DMS153 treated with DMSO at 0.1 percent for 48 hours (cell line): Measurements from ENCODE around the gene GLDC.
"Not testable (repeated sequence)": the region's sequence is repeated elsewhere in the genome, so short reads cannot be mapped to it uniquely, and the experiment has no call there.

Source experiments
- DNase-seq: peaks from one replicate; lab custom pipeline; 2025; ENCODE audit not compliant: unreplicated experiment; lab: John Stamatoyannopoulos, UW

GLDC gene

DNA sequence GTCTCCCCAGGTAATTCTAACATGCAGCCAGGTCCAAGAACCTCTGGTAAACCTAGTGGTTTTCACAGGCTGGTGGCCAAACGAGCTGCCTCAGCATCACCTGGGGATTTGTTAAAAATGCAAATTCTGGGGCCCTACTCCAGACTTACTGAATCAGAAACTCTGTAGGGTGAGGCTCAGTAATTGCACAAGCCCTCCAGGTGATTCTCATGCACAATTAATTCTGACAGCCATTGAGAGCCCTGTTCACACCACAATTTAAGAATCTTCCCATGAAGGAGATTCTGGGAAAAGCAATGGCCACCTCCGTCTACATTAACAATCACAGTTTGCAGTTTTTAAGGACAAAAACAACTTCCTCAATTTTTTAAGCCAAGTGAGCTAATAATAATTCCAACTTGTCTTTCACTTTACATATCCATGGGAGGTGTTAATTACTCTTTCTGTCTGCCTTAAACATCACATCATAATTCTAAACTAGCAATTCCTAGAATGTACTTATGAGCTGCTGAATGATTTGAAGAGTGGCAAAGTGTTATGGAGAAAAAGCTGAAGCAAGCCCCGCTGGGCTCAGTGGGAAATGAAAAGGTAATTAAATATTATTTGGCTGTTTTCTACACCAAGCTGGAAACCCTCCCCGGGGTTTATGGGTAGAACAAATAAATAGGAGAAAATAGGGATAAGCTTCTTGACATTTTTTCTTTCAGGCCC, 70.0 kb downstream of the GLDC start:
- DNase-seq = no peak

DNA sequence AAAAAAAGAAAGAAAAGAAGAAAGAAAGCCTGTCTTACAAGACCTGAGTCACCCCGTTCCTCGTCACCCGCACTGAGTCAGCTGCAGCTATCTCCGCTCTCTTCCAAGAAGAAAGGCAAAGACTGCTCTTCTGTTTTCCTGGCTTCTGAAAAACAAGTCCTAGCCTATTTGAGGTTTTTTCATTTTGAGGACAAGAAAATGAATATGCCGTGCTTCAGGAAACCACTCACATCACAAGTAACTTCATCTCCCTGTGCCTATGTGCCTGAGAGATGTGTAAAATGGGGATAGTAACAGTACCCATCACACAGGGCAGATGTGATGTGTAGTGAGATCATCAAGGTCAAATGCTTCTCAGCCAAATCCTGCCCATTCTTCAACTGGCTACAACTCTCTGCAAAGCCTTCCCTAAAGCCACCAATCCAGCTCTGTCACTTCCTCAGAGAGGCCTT, 78.4 kb downstream of the GLDC start:
- no peak for DNase-seq

DNA sequence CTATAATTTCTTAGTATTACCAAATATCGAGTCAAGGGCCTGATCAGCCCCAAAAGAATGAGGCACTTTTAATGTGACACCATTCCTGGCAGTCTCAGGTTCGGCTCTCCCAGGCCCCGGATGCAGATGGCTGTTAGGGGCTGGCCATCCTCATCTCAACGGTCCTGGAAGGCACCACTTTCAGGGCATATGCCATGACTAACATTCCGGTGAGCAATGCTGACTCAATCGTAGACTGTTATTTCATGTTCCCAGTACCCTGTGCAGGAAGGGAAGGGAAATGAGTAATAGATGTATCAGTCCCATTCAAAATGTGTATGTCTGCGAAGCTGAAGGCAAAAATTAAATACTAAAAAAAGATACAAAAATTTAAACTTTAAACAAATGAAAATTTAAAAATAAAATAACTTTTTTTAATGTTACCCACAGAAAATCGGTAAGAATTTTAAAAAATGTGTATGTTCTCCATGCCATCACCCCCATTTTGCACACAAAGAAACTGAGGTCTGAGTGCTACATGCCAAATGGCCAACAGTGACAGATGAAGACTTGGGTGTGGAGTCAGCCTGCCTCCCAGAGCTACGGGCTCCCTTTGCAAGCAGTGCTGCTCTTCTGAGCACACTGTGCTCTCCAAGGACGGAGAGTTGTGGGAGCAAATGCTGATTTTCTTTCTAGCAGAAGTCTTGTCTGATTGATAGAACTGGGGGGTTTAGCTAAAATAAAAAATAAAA, 79.0 kb downstream of the GLDC start:
- no peak for DNase-seq

DNA sequence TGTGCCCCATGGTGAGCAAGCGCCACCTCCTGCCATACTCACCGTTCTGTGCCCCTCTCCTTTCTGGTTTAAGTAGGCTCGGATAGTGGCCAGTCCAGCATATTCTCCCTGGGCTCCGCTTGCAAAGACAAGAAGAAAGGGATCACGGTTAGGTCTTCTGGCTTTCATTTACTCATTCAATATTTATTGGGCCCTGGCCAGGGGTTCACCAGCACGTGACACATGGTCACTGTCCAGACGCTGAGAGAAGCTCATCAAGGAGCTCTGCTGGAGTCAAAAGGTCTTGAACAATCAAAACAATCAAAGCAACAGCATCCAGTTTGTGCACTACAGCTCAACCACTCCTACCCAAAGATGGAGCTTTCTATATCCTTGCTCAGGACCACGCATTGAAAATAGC, 80.2 kb downstream of the GLDC start:
- no peak for DNase-seq

DNA sequence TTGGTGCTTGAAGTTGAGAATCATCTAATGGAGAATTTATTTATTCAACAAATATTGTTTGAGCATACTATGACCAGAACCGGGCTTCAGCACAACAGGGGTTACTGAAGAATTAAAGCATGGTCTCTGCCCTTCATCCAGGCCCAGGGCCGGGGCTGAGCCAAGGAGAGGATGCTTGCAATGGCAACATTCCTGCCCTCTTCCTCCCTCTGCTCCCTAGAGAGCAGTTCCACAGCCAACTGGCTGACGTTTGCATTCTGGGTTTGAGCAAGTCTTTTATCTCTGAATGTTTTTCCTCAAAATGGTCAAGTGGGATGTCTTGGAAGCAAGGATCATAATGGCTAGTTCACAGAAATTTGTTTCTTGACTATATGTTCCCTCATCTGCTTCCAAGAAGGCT, 80.7 kb downstream of the GLDC start:
- DNase-seq = no peak

DNA sequence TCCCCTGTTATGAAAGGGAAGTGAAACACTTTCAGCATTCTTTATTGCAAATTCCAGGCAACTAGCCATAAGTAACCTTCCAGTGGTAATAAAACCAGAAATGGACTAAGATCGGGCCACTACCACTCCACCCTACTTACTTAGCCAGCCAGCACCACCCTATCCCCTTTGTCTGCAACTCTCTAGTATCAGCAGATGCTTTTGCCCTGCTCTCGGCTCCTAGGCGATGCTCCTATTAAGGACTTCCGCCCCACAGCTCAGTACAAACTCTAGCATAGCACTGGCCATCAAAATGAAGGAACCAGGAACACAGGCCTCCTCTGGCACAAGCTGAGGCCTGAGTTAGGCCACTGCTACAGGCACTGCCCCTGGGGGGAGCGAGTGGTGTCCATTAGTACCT, 81.2 kb downstream of the GLDC start:
- no peak for DNase-seq

DNA sequence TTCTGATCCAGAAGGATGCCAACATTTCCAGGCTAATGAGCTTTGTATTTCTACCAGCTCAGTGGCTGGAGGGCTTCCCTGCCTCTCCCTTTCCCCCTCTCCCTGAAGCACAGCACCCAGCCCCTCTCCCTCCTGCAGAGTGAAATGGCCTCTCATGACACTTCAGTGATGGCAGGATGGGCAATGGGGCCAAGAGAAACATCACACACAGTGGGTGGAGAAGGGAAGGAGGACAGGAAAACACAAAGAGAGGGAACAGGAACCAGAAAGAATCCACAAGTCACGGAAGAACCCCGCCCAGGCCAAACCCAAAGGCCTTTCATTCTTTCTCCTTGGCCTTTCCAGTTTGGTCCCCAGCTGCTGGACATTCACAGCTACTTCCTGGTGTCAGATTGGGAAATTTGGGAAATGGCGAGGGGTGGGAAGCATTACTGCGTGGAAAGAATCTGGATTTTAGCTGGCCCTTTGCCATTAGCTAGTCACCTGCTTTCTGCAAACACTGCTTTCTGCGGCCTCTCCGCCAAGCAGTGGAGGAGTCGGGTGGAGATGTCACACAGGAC, 82.6 kb downstream of the GLDC start:
- DNase-seq = no peak

DNA sequence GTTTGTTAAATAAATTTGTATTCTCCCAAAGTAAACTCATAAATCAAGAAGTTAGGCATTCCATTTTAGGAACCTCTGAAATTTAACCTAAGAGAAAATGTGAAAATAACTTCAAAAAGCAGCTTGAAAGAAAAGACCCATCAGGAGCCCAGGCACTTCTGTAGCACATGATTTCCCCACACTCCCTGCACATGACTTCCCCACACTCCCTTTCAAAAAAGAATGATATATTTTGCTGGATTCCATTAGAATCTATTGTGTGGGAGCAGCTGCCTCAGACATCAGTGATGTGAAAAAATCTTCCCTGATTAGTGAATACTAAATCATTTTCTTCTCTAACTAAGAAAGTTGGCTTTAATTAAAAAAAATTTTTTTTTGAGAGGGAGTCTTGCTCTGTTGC, 83.3 kb downstream of the GLDC start:
- no peak for DNase-seq

DNA sequence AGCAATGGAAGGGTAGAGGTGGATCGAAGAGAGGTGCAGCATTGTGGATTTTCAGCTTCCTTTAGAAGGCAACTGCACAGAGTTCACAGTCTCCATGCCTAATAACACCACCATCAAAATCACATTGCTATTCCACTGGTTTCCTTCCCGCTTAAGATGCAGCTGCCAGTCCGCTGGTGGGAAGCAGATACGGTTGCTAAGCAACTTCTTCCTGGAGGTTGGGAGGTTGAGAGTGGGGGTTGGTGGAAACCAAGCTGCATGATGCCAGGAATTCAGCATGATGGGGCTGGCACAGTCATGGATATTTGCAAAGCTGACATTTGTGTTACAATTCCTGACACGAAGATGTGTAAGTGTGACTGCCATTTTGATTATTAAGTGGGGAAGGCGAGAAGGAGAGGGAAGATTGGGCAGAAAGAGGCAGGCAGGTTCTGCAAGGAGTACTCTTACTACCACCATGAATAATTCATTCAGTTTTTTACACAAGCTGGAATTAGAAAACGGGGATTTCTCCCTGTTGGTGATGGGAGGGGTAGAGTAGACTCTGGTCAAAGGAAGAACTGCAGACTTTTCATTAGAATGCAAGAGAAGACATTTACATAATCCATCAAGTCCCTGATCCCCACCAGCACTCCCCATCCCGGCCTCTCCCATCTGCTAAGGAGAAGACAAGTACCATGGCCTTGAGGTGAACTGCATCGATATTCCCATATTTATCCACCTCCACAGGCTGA, 87.5 kb downstream of the GLDC start:
- peak; percentile 12 for DNase-seq

DNA sequence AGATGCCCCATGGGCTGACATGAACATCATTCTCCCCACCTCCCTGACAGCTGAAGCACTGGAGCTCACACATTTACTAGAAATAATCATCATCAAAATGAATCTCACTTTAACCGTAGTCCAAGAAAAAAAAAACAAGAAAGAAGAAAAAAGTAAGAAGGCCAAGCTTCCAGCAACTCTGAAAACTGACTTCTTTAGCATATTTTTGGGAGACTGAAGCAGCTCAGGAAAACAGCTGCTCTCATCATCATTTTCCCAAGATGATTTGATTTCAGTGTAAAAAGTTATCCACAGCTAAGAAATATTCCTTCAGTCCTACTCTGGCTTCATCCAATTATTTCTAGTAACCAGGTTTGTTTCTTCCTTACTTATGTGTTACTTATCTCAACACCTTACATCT, 91.7 kb downstream of the GLDC start:
- no peak for DNase-seq

DNA sequence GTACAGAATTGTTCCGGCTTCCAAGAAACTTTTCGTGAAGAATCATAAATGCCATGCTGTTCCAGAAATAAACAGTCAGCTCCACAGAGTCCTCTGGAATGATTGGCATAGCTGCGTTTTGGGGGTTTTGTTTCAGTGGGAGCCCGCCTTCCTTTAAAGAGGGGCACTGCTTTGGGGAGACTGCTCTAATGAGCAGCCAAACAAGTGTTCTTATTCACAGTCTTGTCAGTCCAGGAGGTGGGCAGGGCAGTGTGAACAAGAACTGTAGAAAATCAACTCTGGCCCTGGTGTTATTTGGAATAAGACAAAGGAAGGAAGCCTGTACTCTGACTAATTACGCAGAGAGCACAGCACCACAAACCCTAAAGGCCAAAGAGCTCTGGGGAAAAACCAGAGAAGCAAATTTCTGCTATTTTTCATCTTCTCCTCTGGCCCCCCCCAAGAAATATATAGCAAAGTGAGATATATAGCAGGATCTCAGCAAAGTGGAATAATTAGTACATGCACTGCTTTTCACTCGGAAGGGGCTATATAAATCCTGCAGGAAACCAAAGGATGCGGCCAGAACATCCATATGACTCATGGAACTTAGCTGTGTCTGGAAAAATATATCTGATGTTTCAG, 92.9 kb downstream of the GLDC start:
- DNase-seq = no peak

DNA sequence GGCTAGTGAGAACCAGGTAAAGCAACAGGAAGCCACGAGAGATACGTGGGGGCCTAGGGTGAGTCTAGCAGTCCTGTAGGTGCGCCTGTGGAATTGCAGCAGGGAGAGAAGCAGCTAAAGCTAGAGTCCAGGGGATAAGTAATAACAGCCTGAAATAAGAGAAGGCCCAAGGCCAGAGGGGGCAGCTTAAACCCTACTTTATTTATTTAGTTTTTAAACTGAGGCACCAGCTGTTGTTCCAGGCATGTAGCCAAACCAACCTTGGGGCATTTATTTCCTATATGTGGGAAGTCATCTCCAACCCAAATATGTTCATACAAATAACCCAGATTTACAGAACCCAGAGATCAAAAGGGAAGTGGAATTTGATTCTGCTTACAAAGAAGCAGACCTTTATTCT, 93.5 kb downstream of the GLDC start:
- peak; percentile 55 for DNase-seq

DNA sequence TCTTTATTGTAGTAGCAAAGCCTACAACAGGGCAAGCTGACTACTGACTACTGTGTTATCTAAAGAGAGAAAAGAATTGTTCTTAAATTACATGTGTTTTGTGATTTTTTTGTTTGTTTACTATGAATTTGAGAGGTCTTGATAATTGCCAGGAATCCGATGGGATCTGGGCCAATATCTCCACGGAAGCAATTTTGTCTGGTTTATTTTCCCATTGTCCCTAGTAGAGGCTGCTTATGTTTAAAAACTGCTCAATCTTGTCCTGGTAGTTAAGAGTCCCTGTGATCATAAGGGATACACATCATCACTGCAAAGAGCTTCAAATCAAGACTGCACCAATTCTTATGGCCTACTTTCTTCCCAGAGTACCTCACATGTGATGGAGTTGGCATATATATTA, 94.4 kb downstream of the GLDC start:
- DNase-seq = peak; percentile 48

DNA sequence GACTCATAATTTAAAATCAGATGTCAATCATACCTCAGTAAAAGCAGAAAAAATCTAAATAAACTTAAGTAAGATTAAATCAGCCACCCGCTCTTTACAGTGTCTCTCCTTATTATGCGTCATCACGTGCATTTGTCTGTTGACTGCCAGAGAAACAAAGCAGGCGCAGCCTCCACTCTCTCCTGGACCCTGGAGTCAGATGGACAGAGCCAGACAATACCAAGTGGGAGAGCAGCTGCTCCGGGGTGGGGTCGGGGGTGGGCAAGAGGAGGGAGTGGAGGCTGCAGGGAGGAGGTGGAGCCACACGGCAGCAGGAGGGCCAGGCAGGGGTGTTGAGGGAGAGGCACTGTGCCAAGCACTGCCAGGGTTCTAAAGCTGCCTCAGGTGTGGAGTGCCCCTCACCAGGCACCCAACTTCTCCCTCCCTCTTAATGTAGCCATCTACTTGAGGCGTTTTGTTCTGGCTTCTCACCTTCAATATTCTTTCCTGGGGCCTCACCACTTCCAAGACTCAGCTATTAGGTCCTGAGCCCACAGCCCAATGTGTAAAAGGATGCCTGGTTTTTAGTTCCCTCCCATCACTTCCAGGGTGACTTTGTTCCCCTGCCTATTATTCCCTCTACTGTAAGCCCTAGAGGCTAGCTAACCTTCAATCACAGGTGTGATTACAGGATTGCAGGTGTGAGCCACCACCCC, 96.3 kb downstream of the GLDC start:
- peak; percentile 71 for DNase-seq

DNA sequence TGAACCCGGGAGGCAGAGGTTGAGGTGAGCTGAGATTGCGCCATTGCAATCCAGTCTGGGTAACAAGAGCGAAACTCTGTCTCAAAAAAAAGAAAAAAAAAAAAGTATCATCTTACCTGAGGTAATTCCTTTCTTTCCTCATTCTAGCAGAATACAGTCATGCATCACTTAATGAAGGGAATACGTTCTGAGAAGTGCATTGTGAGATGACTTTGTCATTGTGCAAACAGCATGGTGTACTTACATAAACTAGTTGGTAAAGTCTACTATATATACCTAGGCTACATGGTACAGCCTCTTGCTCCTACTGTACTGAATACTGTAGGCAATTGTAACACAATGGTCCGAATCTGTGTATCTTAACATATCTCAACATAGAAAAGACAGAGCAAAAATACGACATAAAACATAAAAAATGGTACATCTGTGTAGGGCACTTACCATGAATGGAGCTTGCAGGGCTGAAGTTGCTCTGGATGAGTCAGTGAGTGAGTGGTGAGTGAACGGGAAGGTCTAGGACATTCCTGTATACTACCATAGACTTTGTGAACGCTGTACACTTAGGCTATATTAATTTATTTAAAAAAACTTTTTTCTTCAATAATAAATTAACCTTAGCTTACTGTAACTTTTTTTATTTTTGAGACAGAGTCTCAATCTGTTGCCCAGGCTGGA, 100.4 kb downstream of the GLDC start:
- no peak for DNase-seq

DNA sequence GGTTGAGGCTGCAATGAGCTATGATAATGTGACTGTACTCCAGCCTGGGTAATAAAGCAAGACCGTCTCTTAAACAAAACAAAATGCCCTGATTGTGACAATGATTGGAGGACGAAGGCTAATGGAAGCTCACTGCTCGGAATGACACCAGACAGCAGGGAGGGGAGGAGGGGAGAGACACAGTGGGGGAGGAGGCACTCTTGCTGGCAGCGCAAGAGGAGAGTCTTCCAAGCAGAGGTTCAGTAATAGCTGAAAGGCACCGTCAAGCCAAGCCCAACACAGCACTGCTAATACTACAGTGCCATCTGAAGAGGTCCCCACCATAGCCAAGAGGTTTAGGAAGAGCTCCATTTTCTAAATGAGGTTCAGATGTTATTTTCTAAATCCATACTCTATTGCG, 102.3 kb downstream of the GLDC start:
- no peak for DNase-seq

DNA sequence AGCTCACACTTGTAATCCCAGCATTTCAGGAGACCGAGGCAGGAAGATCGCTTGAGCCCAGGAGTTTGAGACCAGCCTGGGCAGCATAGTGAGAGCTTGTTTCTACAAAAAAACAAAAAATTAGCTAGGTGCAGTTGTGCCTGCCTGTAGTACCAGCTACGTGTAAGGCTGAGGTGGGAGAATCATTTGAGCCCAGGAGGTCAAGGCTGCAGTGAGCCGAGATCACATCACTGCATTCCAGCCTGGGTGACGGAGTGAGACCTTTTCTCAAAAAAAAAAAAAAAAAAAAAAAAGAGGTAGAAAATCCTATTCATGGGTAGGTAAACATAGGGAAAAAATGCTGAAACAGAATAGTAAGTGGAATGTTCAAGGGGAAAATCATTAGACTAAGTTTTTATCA, 102.9 kb downstream of the GLDC start:
- not testable (repeated sequence) for DNase-seq

DNA sequence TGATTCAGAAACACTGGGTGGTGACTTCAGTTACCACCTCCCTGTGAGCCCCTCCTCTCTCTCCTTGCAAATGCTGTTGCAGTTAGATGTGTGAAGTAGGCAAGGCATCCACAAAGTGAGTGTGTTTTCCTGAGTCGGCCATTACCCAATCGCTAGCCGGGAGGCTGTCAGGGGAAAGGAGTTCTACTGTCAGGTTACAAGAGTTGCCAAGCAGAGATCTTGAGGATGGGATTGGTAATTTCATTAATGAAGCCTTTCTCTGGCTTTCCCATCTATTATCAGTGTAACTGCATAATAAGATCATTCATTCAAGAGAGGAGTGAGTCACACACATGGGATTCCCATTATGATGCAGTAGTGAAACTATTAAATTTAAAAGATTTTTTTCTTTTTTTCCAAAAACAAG, 106.9 kb downstream of the GLDC start:
- DNase-seq = no peak

DNA sequence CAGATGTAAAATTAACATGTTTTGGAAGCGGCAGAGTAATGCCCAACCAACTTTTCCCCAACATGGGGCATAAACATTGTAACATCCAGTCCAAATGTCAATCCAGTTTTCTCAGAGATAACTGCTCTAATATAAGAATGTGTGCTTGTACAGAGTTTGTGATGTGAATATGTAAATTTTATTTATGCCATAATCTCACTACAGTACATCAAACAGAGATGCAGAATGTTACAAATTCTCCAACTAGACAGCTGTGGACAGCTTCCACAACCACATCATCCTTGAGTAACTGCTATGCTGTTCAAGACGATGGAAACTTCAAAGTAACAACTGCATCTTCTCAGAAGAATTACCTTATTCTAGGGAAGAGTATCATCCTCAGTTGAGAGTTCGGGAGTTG, 109.9 kb downstream of the GLDC start:
- no peak for DNase-seq
